ENCODE results near the gene KAZN.

Gene KAZN

GRCh38 chr1:15153842-15154479 lies 555.5 kb downstream of the KAZN start:
- Histone ChIP-seq H3K27ac (ENCODE audit: extremely low read depth, low read depth, low read length) (peak overlapping the region; percentile 32; the same call in 1 of the 2 replicates), H3K4me1 (ENCODE audit: control insufficient read depth, insufficient read depth, low read length) (0 out of 2 replicates have a peak, but pooled peaks cover 2% of the 10 kb centered on the region)
- TF ChIP-seq HOXC10 (CRISPR knock-in tag; IDR thresholded peaks at IDR 0.05), result 0 out of 2 replicates have a peak, but pooled peaks have one; percentile 50
- TF ChIP-seq ZIC2 (tag by site-specific recombination; IDR thresholded peaks at IDR 0.05), result no peak
- TF ChIP-seq ZXDB (tag by site-specific recombination; IDR thresholded peaks at IDR 0.05), result no peak
- no peak for TF ChIP-seq WT1 (tag by site-specific recombination; IDR thresholded peaks at IDR 0.05)
- TF ChIP-seq, protein P1, sequence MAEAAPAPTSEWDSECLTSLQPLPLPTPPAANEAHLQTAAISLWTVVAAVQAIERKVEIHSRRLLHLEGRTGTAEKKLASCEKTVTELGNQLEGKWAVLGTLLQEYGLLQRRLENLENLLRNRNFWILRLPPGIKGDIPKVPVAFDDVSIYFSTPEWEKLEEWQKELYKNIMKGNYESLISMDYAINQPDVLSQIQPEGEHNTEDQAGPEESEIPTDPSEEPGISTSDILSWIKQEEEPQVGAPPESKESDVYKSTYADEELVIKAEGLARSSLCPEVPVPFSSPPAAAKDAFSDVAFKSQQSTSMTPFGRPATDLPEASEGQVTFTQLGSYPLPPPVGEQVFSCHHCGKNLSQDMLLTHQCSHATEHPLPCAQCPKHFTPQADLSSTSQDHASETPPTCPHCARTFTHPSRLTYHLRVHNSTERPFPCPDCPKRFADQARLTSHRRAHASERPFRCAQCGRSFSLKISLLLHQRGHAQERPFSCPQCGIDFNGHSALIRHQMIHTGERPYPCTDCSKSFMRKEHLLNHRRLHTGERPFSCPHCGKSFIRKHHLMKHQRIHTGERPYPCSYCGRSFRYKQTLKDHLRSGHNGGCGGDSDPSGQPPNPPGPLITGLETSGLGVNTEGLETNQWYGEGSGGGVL (tag by site-specific recombination; IDR thresholded peaks at IDR 0.05), result no peak
- no peak for TF ChIP-seq ZFHX2 (tag by site-specific recombination; conservative IDR thresholded peaks at IDR 0.05)
- no peak for TF ChIP-seq ZNF518A (tag by site-specific recombination; conservative IDR thresholded peaks at IDR 0.05; ENCODE audit: low read depth)
- no peak for TF ChIP-seq ZNF16 (tag by site-specific recombination; IDR thresholded peaks at IDR 0.05; ENCODE audit: low read depth)
- TF ChIP-seq ZNF302 (tag by site-specific recombination; IDR thresholded peaks at IDR 0.05; ENCODE audit: low read depth), result no peak
- no peak for TF ChIP-seq ZNF830 (tag by site-specific recombination; IDR thresholded peaks at IDR 0.05; ENCODE audit: low read depth)
- TF ChIP-seq INSM2 (tag by site-specific recombination; IDR thresholded peaks at IDR 0.05), result no peak
- no peak for TF ChIP-seq ZNF585B (tag by site-specific recombination; IDR thresholded peaks at IDR 0.05)
- no peak for TF ChIP-seq ZNF510 (tag by site-specific recombination; IDR thresholded peaks at IDR 0.05; ENCODE audit: insufficient replicate concordance)
- no peak for TF ChIP-seq ZNF623 (tag by site-specific recombination; IDR thresholded peaks at IDR 0.05)
- TF ChIP-seq ZNF571 (tag by site-specific recombination; IDR thresholded peaks at IDR 0.05), result no peak
- no peak for TF ChIP-seq MEIS1 (CRISPR knock-in tag; IDR thresholded peaks at IDR 0.05; ENCODE audit: borderline replicate concordance)
- no peak for TF ChIP-seq ZNF707 (tag by site-specific recombination; IDR thresholded peaks at IDR 0.05)
- TF ChIP-seq ZNF624 (tag by site-specific recombination; IDR thresholded peaks at IDR 0.05), result no peak
- TF ChIP-seq TRIM28 (IDR thresholded peaks at IDR 0.05; ENCODE audit: borderline replicate concordance, low read length), result no peak
- TF ChIP-seq ZNF548 (tag by site-specific recombination; IDR thresholded peaks at IDR 0.05), result no peak
- no peak for TF ChIP-seq ZNF658 (tag by site-specific recombination; IDR thresholded peaks at IDR 0.05)
- peak; percentile 39; the same call in 1 of the 2 replicates for TF ChIP-seq KLF10 (tag by site-specific recombination; IDR thresholded peaks at IDR 0.05)
- TF ChIP-seq SP3 (tag by site-specific recombination; IDR thresholded peaks at IDR 0.05), result no peak
- no peak for TF ChIP-seq SCRT1 (tag by site-specific recombination; IDR thresholded peaks at IDR 0.05; ENCODE audit: borderline replicate concordance)
- TF ChIP-seq ZNF843 (tag by site-specific recombination; IDR thresholded peaks at IDR 0.05), result no peak
- no peak for TF ChIP-seq ZNF174 (tag by site-specific recombination; IDR thresholded peaks at IDR 0.05)
- no peak for TF ChIP-seq ZNF266 (tag by site-specific recombination; IDR thresholded peaks at IDR 0.05; ENCODE audit: low read depth)
- peak; percentile 42; the same call in 1 of the 2 replicates for TF ChIP-seq IKZF3 (tag by site-specific recombination; IDR thresholded peaks at IDR 0.05)
- peak; percentile 90 for TF ChIP-seq ZSCAN30 (tag by site-specific recombination; IDR thresholded peaks at IDR 0.05)
- TF ChIP-seq REPIN1 (tag by site-specific recombination; IDR thresholded peaks at IDR 0.05; ENCODE audit: low read depth), result 0 out of 2 replicates have a peak, but pooled peaks have one; percentile 51
- no peak for TF ChIP-seq GLIS2 (tag by site-specific recombination; IDR thresholded peaks at IDR 0.05)

More at GRCh38 chr1:15153842-15154479, 555.5 kb downstream of the KAZN start:
- ChIA-PET CTCF (interaction anchor here (0.6 to 4.0 kb wide), 5 partner anchors 23 to 306 kb away, joined by 3 to 59 read pairs (median 5); no protein-coding TSS in a partner anchor), POLR2A (interaction anchor here (0.8 to 1.0 kb wide), 2 partner anchors 45 to 47 kb away, joined by 3 read pairs; no protein-coding TSS in a partner anchor)
- Histone ChIP-seq H3K4me3 (ENCODE audit: low read depth, low read length) (peak overlapping the region; percentile 60), H3K36me3 (ENCODE audit: control insufficient read depth in 2 of 2, insufficient read depth in 1 of 2, low read length in 2 of 2) (no peaks in the 10 kb centered on the region), H3K9me3 (ENCODE audit: control insufficient read depth, insufficient read depth, low read depth, low read length) (no peaks in the 10 kb centered on the region)

Measured in HEK293 (cell line).